HUES48 (cell line): ENCODE measurements around the gene HSPG2.

ENCODE experiments used
- H3K27ac ChIP-seq: one replicate; pipeline ENCODE4 v1.7.0; 2013; ENCODE audit warnings: low read depth, low read length, inconsistent platforms
- H3K27me3 ChIP-seq: 2 replicates; pipeline ENCODE4 v1.6.1; 2013; ENCODE audit warnings: mild to moderate bottlenecking, low read length; ENCODE audit not compliant: control insufficient read depth, insufficient read depth
- H3K36me3 ChIP-seq: 2 replicates; pipeline ENCODE4 v1.6.1; 2013; ENCODE audit warnings: low read length; ENCODE audit not compliant: control insufficient read depth, insufficient read depth
- H3K4me1 ChIP-seq: 2 replicates; pipeline ENCODE4 v1.6.1; 2013; ENCODE audit warnings: mild to moderate bottlenecking, low read length; ENCODE audit not compliant: control insufficient read depth, insufficient read depth
- H3K4me3 ChIP-seq: 2 replicates; pipeline ENCODE4 v1.5.1; 2013; ENCODE audit warnings: mild to moderate bottlenecking, low read depth, low read length
- H3K9ac ChIP-seq: 2 replicates; pipeline ENCODE4 v1.6.1; 2013; ENCODE audit warnings: mild to moderate bottlenecking, low read depth, low read length, moderate library complexity
- H3K9me3 ChIP-seq: 2 replicates; pipeline ENCODE4 v1.6.1; 2013; ENCODE audit warnings: low read length; ENCODE audit not compliant: control insufficient read depth, insufficient read depth

HSPG2 gene

GRCh38 chr1:21843996-21844395, 93.1 kb downstream of the HSPG2 start:
- Histone ChIP-seq H3K4me1 (no peaks in the 10 kb centered on the region), H3K27me3 (no peaks in the 10 kb centered on the region), H3K36me3 (peaks cover 73% of the 10 kb centered on the region), H3K9me3 (no peaks in the 10 kb centered on the region), H3K9ac (no peak overlapping the region), H3K27ac (no peak overlapping the region), H3K4me3 (no peak overlapping the region)

GRCh38 chr1:21843208-21843607, 93.9 kb downstream of the HSPG2 start:
- Histone ChIP-seq H3K4me3 (no peak overlapping the region), H3K27me3 (no peaks in the 10 kb centered on the region), H3K4me1 (no peaks in the 10 kb centered on the region), H3K27ac (no peak overlapping the region), H3K36me3 (peaks cover 76% of the 10 kb centered on the region), H3K9ac (no peak overlapping the region), H3K9me3 (no peaks in the 10 kb centered on the region)

GRCh38 chr1:21842606-21843162, 94.4 kb downstream of the HSPG2 start:
- Histone ChIP-seq H3K4me1 (no peaks in the 10 kb centered on the region), H3K27ac (no peak overlapping the region), H3K36me3 (peaks cover 75% of the 10 kb centered on the region), H3K4me3 (no peak overlapping the region), H3K27me3 (no peaks in the 10 kb centered on the region), H3K9ac (no peak overlapping the region), H3K9me3 (no peaks in the 10 kb centered on the region)

GRCh38 chr1:21841852-21842466, 95.2 kb downstream of the HSPG2 start:
- no peak overlapping the region for H3K4me3 ChIP-seq
- H3K9me3 ChIP-seq: no peaks in the 10 kb centered on the region
- no peak overlapping the region for H3K9ac ChIP-seq
- no peaks in the 10 kb centered on the region for H3K27me3 ChIP-seq
- H3K36me3 ChIP-seq: peaks cover 72% of the 10 kb centered on the region
- no peak overlapping the region for H3K27ac ChIP-seq
- H3K4me1 ChIP-seq: no peaks in the 10 kb centered on the region

GRCh38 chr1:21840981-21841380, 96.1 kb downstream of the HSPG2 start:
- Histone ChIP-seq H3K9me3 (no peaks in the 10 kb centered on the region), H3K36me3 (peaks cover 70% of the 10 kb centered on the region), H3K4me1 (no peaks in the 10 kb centered on the region), H3K4me3 (no peak overlapping the region), H3K27me3 (no peaks in the 10 kb centered on the region), H3K27ac (no peak overlapping the region), H3K9ac (no peak overlapping the region)

- Histone ChIP-seq H3K27ac (no peak overlapping the region), H3K27me3 (no peaks in the 10 kb centered on the region), H3K4me3 (no peak overlapping the region), H3K9me3 (peaks cover 2% of the 10 kb centered on the region; the same call in 1 of the 2 replicates), H3K36me3 (peaks cover 70% of the 10 kb centered on the region), H3K9ac (no peak overlapping the region), H3K4me1 (no peaks in the 10 kb centered on the region)
Observed at GRCh38 chr1:21839337-21840037, 97.6 kb downstream of the HSPG2 start.

- H3K27me3 ChIP-seq: no peaks in the 10 kb centered on the region
- peaks cover 73% of the 10 kb centered on the region for H3K36me3 ChIP-seq
- H3K4me1 ChIP-seq: no peaks in the 10 kb centered on the region
Observed at GRCh38 chr1:21838359-21839157, 98.6 kb downstream of the HSPG2 start.

GRCh38 chr1:21837476-21837875, 99.6 kb downstream of the HSPG2 start:
- Histone ChIP-seq H3K9me3 (peaks cover 2% of the 10 kb centered on the region; the same call in 1 of the 2 replicates), H3K36me3 (peaks cover 73% of the 10 kb centered on the region), H3K27me3 (no peaks in the 10 kb centered on the region), H3K4me3 (no peak overlapping the region), H3K4me1 (no peaks in the 10 kb centered on the region), H3K9ac (no peak overlapping the region), H3K27ac (no peak overlapping the region)

More at GRCh38 chr1:21838359-21839157, 98.6 kb downstream of the HSPG2 start:
- no peak overlapping the region for H3K9ac ChIP-seq
- H3K27ac ChIP-seq: no peak overlapping the region
- no peak overlapping the region for H3K4me3 ChIP-seq
- peaks cover 2% of the 10 kb centered on the region; the same call in 1 of the 2 replicates for H3K9me3 ChIP-seq

GRCh38 chr1:21836729-21837128, 100.4 kb downstream of the HSPG2 start:
- Histone ChIP-seq H3K27me3 (no peaks in the 10 kb centered on the region), H3K27ac (no peak overlapping the region), H3K4me1 (no peaks in the 10 kb centered on the region), H3K36me3 (peaks cover 73% of the 10 kb centered on the region), H3K9me3 (peaks cover 2% of the 10 kb centered on the region; the same call in 1 of the 2 replicates), H3K9ac (no peak overlapping the region), H3K4me3 (no peak overlapping the region)

GRCh38 chr1:21836010-21836409, 101.1 kb downstream of the HSPG2 start:
- Histone ChIP-seq H3K4me3 (no peak overlapping the region), H3K9me3 (peaks cover 2% of the 10 kb centered on the region; the same call in 1 of the 2 replicates), H3K9ac (no peak overlapping the region), H3K36me3 (peaks cover 71% of the 10 kb centered on the region), H3K4me1 (no peaks in the 10 kb centered on the region), H3K27me3 (no peaks in the 10 kb centered on the region), H3K27ac (no peak overlapping the region)
